BLaER1 (cell line): ENCODE data around the gene NDUFAF3.

Source experiments
- H3K27ac ChIP-seq: shearing (Covaris generic); formaldehyde crosslinking; 2 replicates; pipeline ENCODE4 v1.8.1; 2022
- H3K27me3 ChIP-seq: shearing (Covaris generic); formaldehyde crosslinking; 2 replicates; pipeline ENCODE4 v1.8.1; 2022
- H3K36me3 ChIP-seq: shearing (Covaris generic); formaldehyde crosslinking; 2 replicates; pipeline ENCODE4 v1.8.1; 2022
- H3K4me1 ChIP-seq: shearing (Covaris generic); formaldehyde crosslinking; 2 replicates; pipeline ENCODE4 v1.8.1; 2022
- H3K4me2 ChIP-seq: shearing (Covaris generic); formaldehyde crosslinking; 2 replicates; pipeline ENCODE4 v1.8.1; 2022
- H3K4me3 ChIP-seq: shearing (Covaris generic); formaldehyde crosslinking; 2 replicates; pipeline ENCODE4 v1.8.1; 2022
- H3K9ac ChIP-seq: shearing (Covaris generic); formaldehyde crosslinking; 2 replicates; pipeline ENCODE4 v1.8.1; 2022
- H3K9me3 ChIP-seq: shearing (Covaris generic); formaldehyde crosslinking; 2 replicates; pipeline ENCODE4 v1.8.1; 2022
- H4K20me1 ChIP-seq: shearing (Covaris generic); formaldehyde crosslinking; 2 replicates; pipeline ENCODE4 v1.8.1; 2022
- Cebpa-rat ChIP-seq: shearing (Covaris generic); IDR thresholded peaks from 2 replicates; pipeline ENCODE4 v1.8.1; 2022

Gene NDUFAF3

GRCh38 chr3:49017971-49018706 is 3.8 kb upstream of the NDUFAF3 start, which contains the start of gene DALRD3:
DALRD3 (minus strand) TSS chr3:49018580; CDS start chr3:49018564, 16 bp downstream.
- Histone ChIP-seq H3K36me3 (peaks cover 43% of the 10 kb centered on the region), H3K27ac (peak within 1 kb of the TSS; percentile 100)
- TF ChIP-seq Cebpa-rat, result no peak

DNA sequence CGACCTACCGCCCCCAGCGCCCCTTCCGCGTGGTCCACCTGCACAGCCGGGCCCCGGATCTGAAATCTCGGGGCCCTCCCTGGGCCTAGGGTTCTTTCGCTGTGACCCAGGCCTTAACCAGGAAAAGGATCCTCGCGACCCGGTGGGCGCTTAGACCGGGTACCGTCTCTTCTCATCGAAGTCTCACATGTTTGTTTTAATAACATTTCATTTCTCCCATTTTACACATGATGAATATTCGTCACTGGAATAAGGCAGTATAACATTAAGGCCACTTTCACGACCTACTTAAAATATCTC is 3.3 kb upstream of the NDUFAF3 start:
- Histone ChIP-seq H4K20me1 (peaks cover 55% of the 10 kb centered on the region), H3K4me3 (peak overlapping the region; percentile 96), H3K9me3 (no peaks in the 10 kb centered on the region), H3K27ac (peak overlapping the region; percentile 100), H3K27me3 (no peaks in the 10 kb centered on the region), H3K9ac (peak overlapping the region; percentile 100), H3K4me1 (peaks cover 50% of the 10 kb centered on the region), H3K4me2 (peak overlapping the region; percentile 97), H3K36me3 (peaks cover 43% of the 10 kb centered on the region)
- no peak for TF ChIP-seq Cebpa-rat

More at GRCh38 chr3:49017971-49018706, 3.8 kb upstream of the NDUFAF3 start, which contains the start of gene DALRD3:
- Histone ChIP-seq H4K20me1 (peaks cover 55% of the 10 kb centered on the region), H3K9me3 (no peaks in the 10 kb centered on the region), H3K4me2 (peak within 1 kb of the TSS; percentile 97), H3K4me3 (peak within 1 kb of the TSS; percentile 96), H3K4me1 (peaks cover 50% of the 10 kb centered on the region), H3K9ac (peak within 1 kb of the TSS; percentile 100), H3K27me3 (no peaks in the 10 kb centered on the region)

DNA sequence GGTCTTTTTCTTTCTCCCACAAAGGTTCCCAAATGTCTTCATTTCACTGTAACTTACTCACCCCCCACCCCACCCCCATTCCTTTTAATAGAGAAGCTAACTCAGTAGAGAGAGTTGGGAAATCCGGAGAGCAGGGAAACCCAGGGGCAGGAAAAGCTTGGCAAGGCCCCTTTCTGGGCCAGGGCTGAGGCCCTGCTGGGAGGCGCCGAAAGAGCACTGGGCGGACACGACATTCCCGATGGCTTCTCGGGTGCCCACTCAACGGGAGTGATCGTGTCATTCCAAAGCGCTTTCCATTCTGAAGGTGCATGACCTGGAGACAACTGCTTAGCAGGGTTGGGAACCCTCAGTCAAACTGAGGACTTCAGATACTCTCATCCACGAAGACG is 2.0 kb upstream of the NDUFAF3 start:
- TF ChIP-seq Cebpa-rat, result no peak
- peaks cover 55% of the 10 kb centered on the region for H4K20me1 ChIP-seq
- peak overlapping the region; percentile 96 for H3K4me3 ChIP-seq
- H3K27ac ChIP-seq, result peak overlapping the region; percentile 100
- H3K36me3 ChIP-seq, result peaks cover 43% of the 10 kb centered on the region
- H3K4me1 ChIP-seq, result peaks cover 53% of the 10 kb centered on the region
- H3K27me3 ChIP-seq, result no peaks in the 10 kb centered on the region
- peak overlapping the region; percentile 97 for H3K4me2 ChIP-seq
- H3K9me3 ChIP-seq, result no peaks in the 10 kb centered on the region
- peak overlapping the region; percentile 100 for H3K9ac ChIP-seq

GRCh38 chr3:49020330-49021212 is 1.4 kb upstream of the NDUFAF3 start:
- peaks cover 43% of the 10 kb centered on the region for H3K36me3 ChIP-seq
- peak overlapping the region; percentile 96 for H3K4me3 ChIP-seq
- H4K20me1 ChIP-seq, result peaks cover 55% of the 10 kb centered on the region
- H3K9ac ChIP-seq, result peak overlapping the region; percentile 100
- H3K4me1 ChIP-seq, result peaks cover 60% of the 10 kb centered on the region
- no peak; the same call in 1 of the 2 replicates for TF ChIP-seq Cebpa-rat
- peak overlapping the region; percentile 100 for H3K27ac ChIP-seq
- peak overlapping the region; percentile 97 for H3K4me2 ChIP-seq
- no peaks in the 10 kb centered on the region for H3K9me3 ChIP-seq
- no peaks in the 10 kb centered on the region for H3K27me3 ChIP-seq

DNA sequence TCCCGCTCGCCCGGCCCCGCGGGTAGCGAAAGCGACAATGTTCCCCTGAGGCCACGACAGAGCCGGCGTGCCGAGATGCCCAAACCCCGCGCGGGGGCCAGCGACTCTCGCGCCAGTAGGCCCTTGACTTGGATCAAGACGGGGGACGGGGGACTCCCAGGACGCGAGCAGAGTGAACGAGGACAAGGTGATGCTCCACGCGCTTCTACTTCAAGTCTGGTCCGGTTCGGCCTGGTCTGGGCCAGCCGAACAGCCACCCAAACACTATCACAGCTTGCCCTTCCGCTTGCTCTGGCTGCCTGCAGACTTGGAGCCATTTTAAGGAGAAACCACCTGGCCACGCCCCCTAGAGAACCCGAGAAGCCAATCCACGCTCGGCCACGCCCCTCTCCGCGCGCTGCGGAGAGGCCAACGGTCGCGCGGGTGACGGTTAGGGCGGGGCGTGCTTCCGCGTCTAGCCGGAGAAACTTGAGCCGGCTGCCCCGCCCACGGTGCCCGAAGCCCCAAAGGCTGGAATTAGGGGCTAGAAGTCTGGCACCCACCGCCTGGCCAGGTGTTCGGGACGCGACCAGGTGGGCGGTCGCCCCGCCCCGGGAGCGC is 608 bp upstream of the NDUFAF3 start:
- H3K4me3 ChIP-seq, result peak overlapping the region; percentile 96
- H3K9ac ChIP-seq, result peak overlapping the region; percentile 100
- H3K9me3 ChIP-seq, result no peaks in the 10 kb centered on the region
- no peaks in the 10 kb centered on the region for H3K27me3 ChIP-seq
- peaks cover 61% of the 10 kb centered on the region for H3K4me1 ChIP-seq
- peak overlapping the region; percentile 97 for H3K4me2 ChIP-seq
- peaks cover 43% of the 10 kb centered on the region for H3K36me3 ChIP-seq
- TF ChIP-seq Cebpa-rat, result no peak
- H4K20me1 ChIP-seq, result peaks cover 55% of the 10 kb centered on the region
- peak overlapping the region; percentile 100 for H3K27ac ChIP-seq

DNA sequence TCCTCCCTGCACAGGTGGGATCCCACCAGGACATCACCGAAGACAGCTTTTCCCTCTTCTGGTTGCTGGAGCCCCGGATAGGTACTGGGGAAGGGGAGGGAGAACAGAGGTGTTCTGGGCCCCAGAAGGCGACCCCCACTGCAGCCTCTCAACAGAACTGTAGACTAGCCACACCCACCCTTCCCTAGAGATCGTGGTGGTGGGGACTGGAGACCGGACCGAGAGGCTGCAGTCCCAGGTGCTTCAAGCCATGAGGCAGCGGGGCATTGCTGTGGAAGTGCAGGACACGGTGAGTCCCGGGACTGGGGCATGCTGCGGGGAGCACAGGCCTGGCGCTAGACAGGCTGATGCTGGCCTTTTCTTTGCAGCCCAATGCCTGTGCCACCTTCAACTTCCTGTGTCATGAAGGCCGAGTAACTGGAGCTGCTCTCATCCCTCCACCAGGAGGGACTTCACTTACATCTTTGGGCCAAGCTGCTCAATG is 809 bp downstream of the NDUFAF3 start:
- Histone ChIP-seq H3K36me3 (peaks cover 51% of the 10 kb centered on the region), H3K4me3 (peak overlapping the region; percentile 96), H4K20me1 (peaks cover 55% of the 10 kb centered on the region), H3K9me3 (no peaks in the 10 kb centered on the region), H3K27me3 (no peaks in the 10 kb centered on the region), H3K4me2 (peak overlapping the region; percentile 97), H3K27ac (peak overlapping the region; percentile 100), H3K4me1 (peaks cover 61% of the 10 kb centered on the region), H3K9ac (peak overlapping the region; percentile 100)
- TF ChIP-seq Cebpa-rat, result no peak

- peak overlapping the region; percentile 96 for H3K4me3 ChIP-seq
- peaks cover 53% of the 10 kb centered on the region for H3K36me3 ChIP-seq
- H3K4me1 ChIP-seq, result peaks cover 70% of the 10 kb centered on the region
- no peaks in the 10 kb centered on the region for H3K9me3 ChIP-seq
- H3K27ac ChIP-seq, result peak overlapping the region; percentile 71
- no peaks in the 10 kb centered on the region for H3K27me3 ChIP-seq
- H4K20me1 ChIP-seq, result peaks cover 55% of the 10 kb centered on the region
- no peak for TF ChIP-seq Cebpa-rat
- H3K4me2 ChIP-seq, result peak overlapping the region; percentile 97
- H3K9ac ChIP-seq, result peak overlapping the region; percentile 100; the same call in 1 of the 2 replicates
These were observed 1.9 kb downstream of the NDUFAF3 start for GRCh38 chr3:49023775-49024174.

DNA sequence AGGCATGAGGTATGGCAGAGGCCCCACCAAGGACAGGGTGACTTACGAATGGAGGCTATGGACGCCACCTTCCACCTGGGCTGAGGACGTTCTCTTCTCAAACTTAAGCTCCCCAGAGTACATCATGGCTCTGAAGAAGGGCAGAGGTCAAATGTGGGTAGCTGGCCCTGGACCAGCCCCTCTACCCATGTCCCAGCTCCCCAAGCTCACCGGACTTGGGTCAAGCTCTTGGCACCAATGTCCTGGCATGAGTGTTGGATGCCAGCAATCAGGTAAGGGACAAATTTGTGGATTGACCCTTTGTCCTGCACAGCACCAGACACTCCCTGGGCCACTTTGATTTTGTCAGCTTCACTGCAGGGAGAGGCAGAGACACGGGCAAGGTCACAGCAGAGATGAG is 2.5 kb downstream of the NDUFAF3 start:
- no peak for TF ChIP-seq Cebpa-rat
- Histone ChIP-seq H3K4me1 (peaks cover 63% of the 10 kb centered on the region), H3K27ac (peak overlapping the region; percentile 71), H3K4me2 (peak overlapping the region; percentile 97), H3K36me3 (peaks cover 53% of the 10 kb centered on the region), H3K27me3 (no peaks in the 10 kb centered on the region), H4K20me1 (peaks cover 55% of the 10 kb centered on the region), H3K9ac (peak overlapping the region; percentile 56; the same call in 1 of the 2 replicates), H3K9me3 (no peaks in the 10 kb centered on the region), H3K4me3 (peak overlapping the region; percentile 47; the same call in 1 of the 2 replicates)

GRCh38 chr3:49025005-49025792 is 3.3 kb downstream of the NDUFAF3 start:
- Histone ChIP-seq H3K27ac (peak overlapping the region; percentile 71), H3K4me2 (peak overlapping the region; percentile 97), H3K36me3 (peaks cover 56% of the 10 kb centered on the region), H4K20me1 (peaks cover 55% of the 10 kb centered on the region), H3K4me1 (peaks cover 61% of the 10 kb centered on the region), H3K27me3 (no peaks in the 10 kb centered on the region), H3K9ac (peak overlapping the region; percentile 56), H3K4me3 (peak overlapping the region; percentile 47), H3K9me3 (no peaks in the 10 kb centered on the region)
- no peak for TF ChIP-seq Cebpa-rat
